Breast epithelium (tissue), 4 donors: Measurements from ENCODE around the gene VAV3. TPM values are rescaled to one million over a fixed set of nuclear protein-coding genes. Genes with fewer than 3 reads are reported as not detected.

Experiments used
- DNase-seq, 2 donors: peaks; one replicate each; pipeline ENCODE4 v3.0.0-alpha.2; 2019; ENCODE audit warnings: low spot score in 2 of 2
- H3K27ac ChIP-seq, 2 donors: fragments of 200-600 bp; sonication (generic) in 1 of 2; one replicate each; pipeline ENCODE4 v1.5.1; 2016 to 2019; ENCODE audit warnings: mild to moderate bottlenecking in 1 of 2
- H3K27me3 ChIP-seq, 2 donors: fragments of 200-600 bp; sonication (generic) in 1 of 2; one replicate each; pipeline versions ENCODE4 v1.5.1 to v1.6.0; 2017 to 2019; ENCODE audit warnings: control low read depth in 1 of 2, mild to moderate bottlenecking in 1 of 2
- H3K36me3 ChIP-seq: fragments of 200-600 bp; one replicate; pipeline ENCODE4 v1.5.1; 2019
- H3K4me1 ChIP-seq, 2 donors: fragments of 200-600 bp; sonication (generic); one replicate each; pipeline ENCODE4 v1.5.1; 2016 to 2019; ENCODE audit warnings: control low read depth in 1 of 2
- H3K4me3 ChIP-seq, 3 donors: fragments of 200-600 bp; sonication (generic); 1 replicate in 2 of 3; 2 replicates in 1 of 3; pipeline ENCODE4 v1.5.1; 2016 to 2019; ENCODE audit warnings: mild to moderate bottlenecking in 3 of 3, moderate library complexity in 2 of 3
- H3K9me3 ChIP-seq, 2 donors: fragments of 200-600 bp; sonication (generic) in 1 of 2; one replicate each; pipeline ENCODE4 v1.5.1; 2016 to 2019; ENCODE audit warnings: control low read depth in 1 of 2
- CTCF ChIP-seq, 3 donors: fragments of 450-650 bp; IDR thresholded peaks; one replicate each; pipeline ENCODE4 v1.5.1; 2016 to 2017; ENCODE audit warnings: antibody characterized with exemption in 3 of 3, mild to moderate bottlenecking in 3 of 3, moderate library complexity in 3 of 3
- POLR2A ChIP-seq: fragments of 450-650 bp; IDR thresholded peaks from one replicate; pipeline ENCODE4 v1.6.1; 2016; ENCODE audit warnings: antibody characterized with exemption, mild to moderate bottlenecking, moderate library complexity
- POLR2AphosphoS5 ChIP-seq, 3 donors: sonication (generic); formaldehyde crosslinking; IDR thresholded peaks; one replicate each; pipeline ENCODE4 v1.6.1; 2017; ENCODE audit warnings: antibody characterized with exemption in 3 of 3
- intact Hi-C: fragments of 100-400 bp; cut with DNase I; formaldehyde crosslinking; loops from one replicate; pipeline ENCODE4 v1.15.1; 2023; ENCODE audit warnings: low total_unique reads
- total RNA-seq, 3 donors: library from RNA; depleted of rRNA; stranded (reverse); fragments of >200 nt; gene quantifications; one replicate each; pipeline ENCODE4 v1.1.0, GENCODE V29; 2016

Gene VAV3
- total RNA-seq, 3 donors from 2014 or later: 8.0 to 153 (median 113) TPM

- DNase-seq: no peak
- Histone ChIP-seq H3K27me3 (no peaks in the 10 kb centered on the region), H3K4me3 (no peak overlapping the region), H3K4me1 (no peaks in the 10 kb centered on the region), H3K36me3 (no peaks in the 10 kb centered on the region), H3K27ac (no peak overlapping the region), H3K9me3 (no peaks in the 10 kb centered on the region)
- intact Hi-C loops: no loop called here
- TF ChIP-seq POLR2AphosphoS5 (IDR thresholded peaks at IDR 0.05): no peak
- TF ChIP-seq CTCF (IDR thresholded peaks at IDR 0.05): no peak
- TF ChIP-seq POLR2A: no peak
Observed at GRCh38 chr1:107637101-107637500, 327.9 kb downstream of the VAV3 start.

- H3K4me3 ChIP-seq: no peak overlapping the region
- H3K27ac ChIP-seq: no peak overlapping the region
- intact Hi-C loops: no loop called here
- H3K9me3 ChIP-seq: no peaks in the 10 kb centered on the region
- no peaks in the 10 kb centered on the region for H3K4me1 ChIP-seq
- no peak for TF ChIP-seq POLR2A
- TF ChIP-seq POLR2AphosphoS5 (IDR thresholded peaks at IDR 0.05): no peak
- no peak for TF ChIP-seq CTCF (IDR thresholded peaks at IDR 0.05)
- no peaks in the 10 kb centered on the region for H3K36me3 ChIP-seq
- no peak for DNase-seq
- no peaks in the 10 kb centered on the region for H3K27me3 ChIP-seq
Observed at GRCh38 chr1:107633596-107633995, 331.4 kb downstream of the VAV3 start.

GRCh38 chr1:107626073-107626796 lies 338.7 kb downstream of the VAV3 start:
- Histone ChIP-seq H3K36me3 (no peaks in the 10 kb centered on the region), H3K4me1 (no peaks in the 10 kb centered on the region), H3K9me3 (no peaks in the 10 kb centered on the region), H3K27me3 (no peaks in the 10 kb centered on the region), H3K4me3 (peak overlapping the region in 1 of 3 donors; percentile 12), H3K27ac (peak overlapping the region; percentile 71 to 75)
- DNase-seq: no peak
- intact Hi-C loops: no loop called here
- TF ChIP-seq POLR2A (no peak), POLR2AphosphoS5 (IDR thresholded peaks at IDR 0.05) (no peak), CTCF (IDR thresholded peaks at IDR 0.05) (no peak)

- H3K27ac ChIP-seq: peak overlapping the region in 1 of 2 donors; percentile 75
- H3K4me3 ChIP-seq: no peak overlapping the region
- no peak for DNase-seq
- no peaks in the 10 kb centered on the region for H3K36me3 ChIP-seq
- no peaks in the 10 kb centered on the region for H3K9me3 ChIP-seq
- TF ChIP-seq POLR2A (no peak), POLR2AphosphoS5 (IDR thresholded peaks at IDR 0.05) (no peak), CTCF (IDR thresholded peaks at IDR 0.05) (no peak)
- no peaks in the 10 kb centered on the region for H3K4me1 ChIP-seq
- intact Hi-C loops: no loop called here
- no peaks in the 10 kb centered on the region for H3K27me3 ChIP-seq
Observed at GRCh38 chr1:107625405-107626029, 339.5 kb downstream of the VAV3 start.

- Histone ChIP-seq H3K27ac (no peak overlapping the region), H3K36me3 (no peaks in the 10 kb centered on the region), H3K27me3 (no peaks in the 10 kb centered on the region), H3K9me3 (no peaks in the 10 kb centered on the region), H3K4me3 (no peak overlapping the region), H3K4me1 (no peaks in the 10 kb centered on the region)
- TF ChIP-seq POLR2A: no peak
- TF ChIP-seq CTCF (IDR thresholded peaks at IDR 0.05): no peak
- TF ChIP-seq POLR2AphosphoS5 (IDR thresholded peaks at IDR 0.05): no peak
- no peak for DNase-seq
- intact Hi-C loops: no loop called here
Observed at GRCh38 chr1:107623431-107623830, 341.5 kb downstream of the VAV3 start.
